ENCODE data around the gene TMEM229B.

Gene TMEM229B

DNA sequence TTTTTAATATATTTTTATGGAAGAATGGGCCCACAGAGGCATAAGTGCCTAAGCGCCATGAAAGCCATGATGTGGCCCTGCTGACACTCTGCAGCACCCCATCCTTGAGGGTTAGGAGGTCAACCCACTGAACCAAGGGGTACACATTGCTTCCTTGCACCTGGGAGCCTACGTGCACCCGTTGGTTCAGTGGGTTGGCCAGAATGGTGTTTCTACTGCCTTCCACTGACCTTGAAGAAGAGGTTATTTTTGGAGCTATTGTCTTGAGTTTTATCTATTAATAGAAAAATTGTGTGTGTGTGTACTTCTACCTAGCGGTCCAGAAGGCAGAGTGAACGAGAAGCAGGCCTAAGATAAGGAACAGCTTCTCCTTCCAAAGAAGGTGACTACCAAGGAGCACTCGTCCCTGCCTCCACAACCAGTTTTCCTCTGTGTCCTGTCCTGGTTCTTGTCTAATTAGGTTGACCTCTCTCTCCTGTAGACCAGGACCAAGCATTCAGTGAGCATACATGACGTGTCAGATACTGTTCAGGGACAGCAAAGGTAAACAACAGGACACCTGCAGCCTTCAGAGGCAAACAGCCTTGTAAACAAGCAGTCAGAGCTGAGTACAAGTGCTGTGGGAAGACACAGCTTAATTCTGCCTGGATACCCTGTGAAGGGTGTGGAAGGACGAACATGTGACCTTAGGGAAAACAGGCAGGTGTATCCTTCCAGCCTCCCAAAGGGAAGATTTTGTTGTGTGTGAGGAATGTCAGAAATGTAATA lies 46.2 kb downstream of the TMEM229B start:
- Histone ChIP-seq H3K79me2 (no peaks in the 10 kb centered on the region), H3K36me3 (ENCODE audit: control insufficient read depth, insufficient read depth, low read length) (no peaks in the 10 kb centered on the region), H3K4me3 (ENCODE audit: low read depth, low read length) (no peak overlapping the region), H3K27ac (peak overlapping the region; percentile 53), H3K9me3 (ENCODE audit: control insufficient read depth, low read length) (no peaks in the 10 kb centered on the region), H3K9ac (no peak overlapping the region), H3K27me3 (ENCODE audit: control insufficient read depth, insufficient read depth, low read length) (no peaks in the 10 kb centered on the region), H3K4me2 (ENCODE audit: low read length) (no peak overlapping the region), H2AFZ (peak overlapping the region; percentile 79), H3K4me1 (peaks cover 21% of the 10 kb centered on the region)
- TF ChIP-seq, protein P1, sequence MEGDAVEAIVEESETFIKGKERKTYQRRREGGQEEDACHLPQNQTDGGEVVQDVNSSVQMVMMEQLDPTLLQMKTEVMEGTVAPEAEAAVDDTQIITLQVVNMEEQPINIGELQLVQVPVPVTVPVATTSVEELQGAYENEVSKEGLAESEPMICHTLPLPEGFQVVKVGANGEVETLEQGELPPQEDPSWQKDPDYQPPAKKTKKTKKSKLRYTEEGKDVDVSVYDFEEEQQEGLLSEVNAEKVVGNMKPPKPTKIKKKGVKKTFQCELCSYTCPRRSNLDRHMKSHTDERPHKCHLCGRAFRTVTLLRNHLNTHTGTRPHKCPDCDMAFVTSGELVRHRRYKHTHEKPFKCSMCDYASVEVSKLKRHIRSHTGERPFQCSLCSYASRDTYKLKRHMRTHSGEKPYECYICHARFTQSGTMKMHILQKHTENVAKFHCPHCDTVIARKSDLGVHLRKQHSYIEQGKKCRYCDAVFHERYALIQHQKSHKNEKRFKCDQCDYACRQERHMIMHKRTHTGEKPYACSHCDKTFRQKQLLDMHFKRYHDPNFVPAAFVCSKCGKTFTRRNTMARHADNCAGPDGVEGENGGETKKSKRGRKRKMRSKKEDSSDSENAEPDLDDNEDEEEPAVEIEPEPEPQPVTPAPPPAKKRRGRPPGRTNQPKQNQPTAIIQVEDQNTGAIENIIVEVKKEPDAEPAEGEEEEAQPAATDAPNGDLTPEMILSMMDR (IDR thresholded peaks at IDR 0.05), result no peak

DNA sequence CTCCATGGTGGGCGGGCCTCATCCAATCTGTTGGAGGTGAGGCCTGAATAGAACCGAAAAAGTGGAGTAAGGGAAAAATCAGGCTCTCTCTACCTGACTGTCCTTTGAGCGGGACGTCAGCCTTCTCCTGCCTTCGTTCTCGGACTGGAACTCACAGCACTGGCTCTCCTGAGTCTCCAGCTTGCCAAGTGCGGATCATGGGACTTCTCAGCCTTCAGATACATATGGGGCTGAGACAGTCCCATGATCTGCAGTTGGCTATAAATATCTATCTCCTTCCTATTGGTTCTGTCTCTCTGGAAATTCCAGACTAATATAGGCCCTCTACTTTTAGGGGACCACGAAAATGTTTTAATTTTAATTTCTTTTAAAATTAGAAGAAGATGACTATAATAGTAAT lies 46.8 kb downstream of the TMEM229B start:
- TF ChIP-seq, protein P1 (IDR thresholded peaks at IDR 0.05), result no peak
- Histone ChIP-seq H3K27me3 (ENCODE audit: control insufficient read depth, insufficient read depth, low read length) (no peaks in the 10 kb centered on the region), H3K27ac (no peak overlapping the region)

DNA sequence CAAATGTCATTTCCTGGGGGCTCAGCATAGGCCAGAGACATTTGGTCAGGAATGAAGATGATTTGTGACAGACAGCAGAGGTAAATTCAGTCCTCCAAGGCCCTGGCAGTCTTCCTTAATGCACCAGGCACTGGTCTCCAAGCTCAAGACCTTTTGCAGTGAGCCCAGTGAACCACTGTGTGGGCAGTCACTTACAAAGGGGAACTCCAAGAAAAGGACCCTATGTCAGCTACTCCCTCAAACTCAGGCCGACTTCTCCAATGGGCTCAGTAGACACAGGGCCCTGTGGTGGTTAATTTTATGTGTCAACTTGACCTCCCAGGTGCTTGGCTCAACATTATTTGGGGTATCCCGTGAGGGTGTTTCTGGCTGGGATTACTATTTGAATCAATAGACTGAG lies 47.3 kb downstream of the TMEM229B start:
- H3K4me3 ChIP-seq (ENCODE audit: low read depth, low read length), result no peak overlapping the region
- H3K27me3 ChIP-seq (ENCODE audit: control insufficient read depth, insufficient read depth, low read length), result no peaks in the 10 kb centered on the region

More for the DNA sequence above, 46.8 kb downstream of the TMEM229B start:
- no peak overlapping the region for H2AFZ ChIP-seq
- no peak overlapping the region for H3K9ac ChIP-seq
- no peaks in the 10 kb centered on the region for H3K79me2 ChIP-seq
- H3K36me3 ChIP-seq (ENCODE audit: control insufficient read depth, insufficient read depth, low read length), result no peaks in the 10 kb centered on the region
- no peaks in the 10 kb centered on the region for H3K9me3 ChIP-seq (ENCODE audit: control insufficient read depth, low read length)
- no peak overlapping the region for H3K4me2 ChIP-seq (ENCODE audit: low read length)
- no peak overlapping the region for H3K4me3 ChIP-seq (ENCODE audit: low read depth, low read length)
- peaks cover 16% of the 10 kb centered on the region for H3K4me1 ChIP-seq

DNA sequence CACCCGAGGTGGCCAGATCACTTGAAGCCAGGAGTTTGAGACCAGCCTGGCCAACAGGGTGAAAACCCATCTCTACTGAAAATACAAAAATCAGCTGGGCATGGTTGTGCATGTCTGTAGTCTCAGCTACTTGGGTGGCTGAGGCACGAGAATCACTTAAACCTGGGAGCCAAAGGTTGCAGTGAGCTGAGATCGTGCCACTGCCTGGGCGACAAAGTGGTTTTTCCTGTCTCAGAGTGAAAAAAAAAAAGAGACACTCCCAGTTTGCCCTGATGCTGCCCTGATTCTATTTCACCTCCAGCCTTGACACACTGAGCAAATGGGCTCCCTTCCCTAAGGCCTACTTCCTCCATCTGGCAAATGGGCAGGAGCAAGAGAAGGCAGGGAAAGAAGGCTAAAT lies 48.0 kb downstream of the TMEM229B start:
- no peaks in the 10 kb centered on the region for H3K9me3 ChIP-seq (ENCODE audit: control insufficient read depth, low read length)
- no peaks in the 10 kb centered on the region for H3K27me3 ChIP-seq (ENCODE audit: control insufficient read depth, insufficient read depth, low read length)
- H3K4me3 ChIP-seq (ENCODE audit: low read depth, low read length), result no peak overlapping the region
- no peak overlapping the region for H3K4me2 ChIP-seq (ENCODE audit: low read length)
- H3K9ac ChIP-seq, result no peak overlapping the region
- TF ChIP-seq, protein P1 (IDR thresholded peaks at IDR 0.05), result no peak
- no peak overlapping the region for H2AFZ ChIP-seq
- H3K36me3 ChIP-seq (ENCODE audit: control insufficient read depth, insufficient read depth, low read length), result no peaks in the 10 kb centered on the region
- H3K27ac ChIP-seq, result no peak overlapping the region
- peaks cover 12% of the 10 kb centered on the region for H3K4me1 ChIP-seq
- H3K79me2 ChIP-seq, result no peaks in the 10 kb centered on the region

More for the DNA sequence above, 47.3 kb downstream of the TMEM229B start:
- no peaks in the 10 kb centered on the region for H3K36me3 ChIP-seq (ENCODE audit: control insufficient read depth, insufficient read depth, low read length)
- H3K27ac ChIP-seq, result no peak overlapping the region
- H3K9ac ChIP-seq, result no peak overlapping the region
- no peak overlapping the region for H2AFZ ChIP-seq
- H3K4me1 ChIP-seq, result peaks cover 13% of the 10 kb centered on the region
- H3K9me3 ChIP-seq (ENCODE audit: control insufficient read depth, low read length), result no peaks in the 10 kb centered on the region
- H3K79me2 ChIP-seq, result no peaks in the 10 kb centered on the region
- H3K4me2 ChIP-seq (ENCODE audit: low read length), result no peak overlapping the region
- TF ChIP-seq, protein P1 (IDR thresholded peaks at IDR 0.05), result no peak

DNA sequence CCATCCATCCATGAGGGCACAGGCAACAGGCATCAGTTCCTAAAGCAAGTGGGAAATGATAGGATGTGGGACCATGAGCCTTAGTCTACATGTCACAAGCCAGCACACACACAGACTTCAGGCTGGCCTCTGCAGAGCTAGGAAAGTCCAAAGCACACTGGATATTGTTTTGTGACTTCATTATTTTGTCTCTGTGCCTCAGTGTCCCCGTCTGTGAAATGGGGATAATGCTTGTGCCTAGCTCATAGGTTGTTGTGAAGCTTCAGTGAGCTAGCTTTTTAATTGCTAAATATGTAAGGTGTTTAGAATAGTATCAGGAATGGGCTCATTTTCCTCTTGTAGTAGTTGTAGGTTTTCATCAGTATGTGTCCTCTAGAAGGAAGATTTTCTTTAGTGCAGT lies 49.6 kb downstream of the TMEM229B start:
- H3K4me3 ChIP-seq (ENCODE audit: low read depth, low read length), result no peak overlapping the region
- no peak overlapping the region for H2AFZ ChIP-seq
- TF ChIP-seq, protein P1 (IDR thresholded peaks at IDR 0.05), result no peak
- no peaks in the 10 kb centered on the region for H3K36me3 ChIP-seq (ENCODE audit: control insufficient read depth, insufficient read depth, low read length)
- H3K4me1 ChIP-seq, result peaks cover 6% of the 10 kb centered on the region
- H3K9me3 ChIP-seq (ENCODE audit: control insufficient read depth, low read length), result no peaks in the 10 kb centered on the region
- no peaks in the 10 kb centered on the region for H3K79me2 ChIP-seq
- no peak overlapping the region for H3K4me2 ChIP-seq (ENCODE audit: low read length)
- no peak overlapping the region for H3K9ac ChIP-seq
- H3K27ac ChIP-seq, result no peak overlapping the region
- no peaks in the 10 kb centered on the region for H3K27me3 ChIP-seq (ENCODE audit: control insufficient read depth, insufficient read depth, low read length)

Data from parathyroid adenoma (tissue), 2 donors.